HG03469 (cell line): ENCODE measurements around the gene TEAD1.

Source experiments
- ATAC-seq: cut with Tn5 transposase; IDR thresholded peaks from one replicate; pipeline ENCODE4 v1.9.1; 2021; ENCODE audit warnings: mild to moderate bottlenecking, moderate library complexity, moderate number of reproducible peaks; ENCODE audit not compliant: unreplicated experiment

TEAD1 gene

GRCh38 chr11:12664385-12664784 lies 9.8 kb upstream of the TEAD1 start:
- ATAC-seq: no peak

DNA sequence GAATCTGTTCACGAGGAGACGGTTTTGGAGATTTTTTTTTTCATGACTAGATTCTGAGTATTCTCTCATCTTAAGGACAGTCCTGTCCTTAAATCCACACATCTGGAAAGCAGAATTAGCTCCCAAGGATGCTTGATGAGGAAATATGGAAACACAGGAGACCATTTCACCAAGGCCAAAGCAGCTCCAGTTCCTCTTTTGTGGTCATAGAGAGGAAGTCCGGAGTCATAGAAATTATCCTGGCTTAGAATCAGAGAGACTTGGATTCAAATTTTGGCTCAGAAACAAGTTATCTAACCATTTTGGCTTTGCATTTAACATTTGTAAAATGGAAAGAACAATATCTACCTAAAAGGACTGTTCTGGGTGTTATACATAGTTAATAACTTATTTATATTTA lies 7.3 kb upstream of the TEAD1 start:
- ATAC-seq: no peak

DNA sequence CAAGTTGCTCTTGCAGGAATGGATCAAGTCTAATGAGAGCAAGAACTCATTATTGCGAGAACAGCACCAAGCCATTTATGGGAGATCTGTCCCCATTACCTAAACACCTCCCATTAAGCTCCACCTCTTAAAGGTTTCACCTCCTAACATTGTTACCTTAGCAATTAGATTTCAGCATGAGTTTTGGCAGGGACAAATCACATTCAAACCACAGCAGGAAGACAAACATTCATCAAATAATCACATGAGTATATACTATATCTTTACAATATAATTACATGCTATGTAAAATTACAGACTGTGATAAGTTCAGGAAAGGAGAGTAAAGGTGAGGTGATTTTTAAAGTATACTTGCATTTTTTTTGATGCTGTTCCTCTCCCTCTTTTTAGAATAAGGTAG lies 6.6 kb upstream of the TEAD1 start:
- no peak for ATAC-seq

- ATAC-seq: no peak
Observed at GRCh38 chr11:12668166-12668565, 6.1 kb upstream of the TEAD1 start.

DNA sequence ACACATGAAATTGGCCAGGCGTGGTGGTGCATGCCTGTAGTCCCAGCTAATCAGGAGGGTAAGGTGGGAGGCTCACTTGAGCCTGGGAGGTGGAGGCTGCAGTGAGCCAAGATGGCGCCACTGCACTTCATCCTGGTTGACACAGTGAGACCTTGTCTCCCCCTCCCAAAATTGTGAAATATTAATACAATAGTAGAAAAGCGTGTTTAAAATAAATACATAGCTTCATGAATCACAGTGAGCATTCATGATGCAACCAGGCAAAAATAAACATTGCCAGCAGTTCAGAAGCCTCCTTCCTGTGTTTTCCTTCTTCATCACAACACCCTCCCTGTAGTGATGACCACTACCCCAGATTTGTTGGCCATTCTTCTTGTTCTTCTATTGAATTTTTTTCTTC lies 4.3 kb upstream of the TEAD1 start:
- no peak for ATAC-seq

GRCh38 chr11:12671370-12671769 lies 2.9 kb upstream of the TEAD1 start:
- no peak for ATAC-seq

- ATAC-seq: no peak
Observed at GRCh38 chr11:12673601-12673923, 659 bp upstream of the TEAD1 start.

GRCh38 chr11:12674571-12674935 lies 332 bp downstream of the TEAD1 start:
- no peak for ATAC-seq

DNA sequence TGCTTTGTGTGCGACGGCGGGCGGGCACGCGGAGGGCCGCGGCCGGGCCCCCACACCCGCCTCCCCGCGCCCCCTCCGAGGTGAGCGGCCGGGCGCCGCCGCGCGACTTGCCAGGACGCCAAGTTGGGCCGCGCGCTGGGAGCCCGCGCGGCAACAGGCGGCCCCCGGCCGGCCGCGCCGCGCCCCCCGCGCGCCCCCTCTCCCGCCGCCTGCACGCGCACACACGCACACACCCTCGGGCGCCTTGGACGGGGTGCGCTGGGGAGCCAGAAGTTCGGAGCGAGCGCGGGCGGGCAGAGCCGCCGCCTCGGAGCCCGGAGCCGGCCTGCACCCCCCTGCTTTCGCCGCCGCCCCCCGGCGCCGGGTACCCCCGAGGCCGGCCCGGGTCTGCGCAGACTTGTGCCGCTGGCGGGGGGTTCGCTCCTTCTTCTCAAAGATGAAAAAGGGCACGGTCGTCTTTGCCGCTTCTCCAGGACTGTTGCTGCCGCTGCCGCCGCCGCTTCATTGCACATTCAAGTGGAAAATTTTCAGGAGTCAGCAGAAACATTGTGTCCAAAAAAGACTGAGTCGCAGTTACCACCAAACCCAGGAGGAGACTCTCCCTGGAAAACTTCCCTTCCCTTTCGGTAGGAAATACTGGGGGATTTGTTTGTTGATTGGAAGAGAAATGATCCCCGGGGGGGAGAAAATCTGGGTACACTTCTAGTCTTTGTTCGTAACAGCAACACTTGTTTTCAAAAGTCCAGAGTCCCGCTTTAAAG lies 895 bp downstream of the TEAD1 start:
- no peak for ATAC-seq

DNA sequence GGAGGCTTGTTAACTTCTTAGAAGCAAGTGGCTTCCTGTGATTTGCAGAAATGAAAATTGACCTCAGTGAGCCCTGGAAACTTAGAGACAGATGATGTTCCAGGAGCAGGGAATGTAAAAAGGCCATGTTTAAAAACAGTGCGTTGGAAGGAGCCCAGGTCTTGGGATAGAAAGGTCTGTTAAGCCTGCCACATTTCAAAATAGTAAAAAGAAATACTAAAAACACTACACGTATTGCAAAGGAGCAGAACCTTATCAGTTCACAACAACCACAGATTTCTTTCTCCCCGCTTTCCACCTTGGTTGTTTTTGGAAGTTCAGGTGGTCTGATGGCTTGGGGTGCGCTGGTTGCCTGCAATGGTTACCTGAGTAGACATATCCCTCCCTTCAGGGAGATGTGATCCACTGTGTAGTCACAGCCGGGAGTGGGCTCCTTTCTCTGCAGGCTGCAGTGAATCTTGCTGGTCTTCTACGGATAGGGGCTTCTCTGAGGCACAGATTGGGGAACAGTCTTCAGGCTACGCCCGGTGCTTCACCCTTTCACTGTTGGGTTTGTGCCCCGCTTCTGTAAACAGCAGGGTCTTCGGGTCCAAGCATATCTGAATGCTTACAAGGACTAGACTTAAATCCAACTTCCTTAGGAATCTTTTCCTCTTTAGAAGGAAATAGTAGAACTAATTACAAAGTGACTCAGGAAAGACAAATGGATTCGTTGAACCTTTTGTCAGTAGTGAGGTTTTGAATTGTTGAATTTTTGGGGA lies 1.9 kb downstream of the TEAD1 start:
- no peak for ATAC-seq

DNA sequence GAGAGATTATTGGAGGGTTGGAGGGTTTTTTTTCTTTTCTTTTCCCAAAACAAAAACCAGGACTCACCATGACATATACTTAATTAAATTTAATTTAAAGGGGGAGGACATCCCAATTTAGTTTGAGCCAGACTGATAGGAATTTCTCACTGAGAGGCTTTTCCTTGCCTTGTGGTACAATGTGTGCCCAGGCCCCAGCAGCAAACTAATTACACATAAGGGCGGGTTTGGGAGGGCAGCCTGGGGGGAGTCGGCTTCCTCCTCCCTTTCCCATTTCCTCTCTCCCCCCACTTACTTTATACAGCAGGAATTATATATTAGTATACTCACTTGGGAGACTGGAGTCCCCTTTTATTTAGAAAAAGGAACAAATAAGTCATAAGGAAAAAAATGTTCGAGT lies 2.9 kb downstream of the TEAD1 start:
- ATAC-seq: no peak

GRCh38 chr11:12678092-12678491 lies 3.9 kb downstream of the TEAD1 start:
- ATAC-seq: no peak

- no peak for ATAC-seq
Observed at GRCh38 chr11:12678991-12679390, 4.8 kb downstream of the TEAD1 start.

- ATAC-seq: no peak
Observed at GRCh38 chr11:12679471-12679870, 5.2 kb downstream of the TEAD1 start.

GRCh38 chr11:12680246-12680939 lies 6.2 kb downstream of the TEAD1 start:
- ATAC-seq: no peak

DNA sequence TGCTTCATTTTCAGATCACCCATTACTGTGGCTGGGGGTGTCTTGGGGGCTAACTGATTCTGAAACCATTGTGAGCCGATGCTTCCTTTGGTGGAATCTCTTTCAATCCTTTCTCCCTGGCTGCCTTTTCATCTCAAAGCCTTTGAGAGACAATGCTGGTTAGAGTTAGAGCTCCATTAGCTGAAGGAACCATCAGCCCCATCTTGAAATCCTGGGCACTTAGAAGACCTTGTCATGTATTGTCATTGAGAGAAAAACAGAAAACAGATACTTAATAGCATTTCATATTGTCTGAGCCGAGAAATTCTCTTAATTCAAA lies 6.7 kb downstream of the TEAD1 start:
- no peak for ATAC-seq

DNA sequence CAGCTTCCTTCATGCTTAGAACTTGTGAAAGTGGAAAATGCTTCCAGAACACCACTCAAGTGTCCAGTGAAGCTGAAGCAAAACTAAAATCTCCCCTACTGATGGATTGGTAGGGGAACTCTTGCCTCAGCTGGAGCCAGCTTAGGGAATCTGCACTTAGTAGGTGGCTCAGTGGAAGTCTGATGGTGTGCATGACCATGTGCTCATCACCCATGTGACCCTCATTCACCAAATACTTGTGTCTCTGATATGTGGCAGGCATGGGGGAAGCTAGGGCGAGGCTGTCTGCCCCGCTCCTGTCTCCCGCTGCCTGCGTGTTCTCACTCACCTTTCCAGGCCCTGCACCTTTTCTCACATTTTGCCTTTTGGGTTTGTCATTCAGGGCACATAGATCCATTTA lies 7.2 kb downstream of the TEAD1 start:
- no peak for ATAC-seq

- ATAC-seq: no peak
Observed at GRCh38 chr11:12682288-12682687, 8.1 kb downstream of the TEAD1 start.

DNA sequence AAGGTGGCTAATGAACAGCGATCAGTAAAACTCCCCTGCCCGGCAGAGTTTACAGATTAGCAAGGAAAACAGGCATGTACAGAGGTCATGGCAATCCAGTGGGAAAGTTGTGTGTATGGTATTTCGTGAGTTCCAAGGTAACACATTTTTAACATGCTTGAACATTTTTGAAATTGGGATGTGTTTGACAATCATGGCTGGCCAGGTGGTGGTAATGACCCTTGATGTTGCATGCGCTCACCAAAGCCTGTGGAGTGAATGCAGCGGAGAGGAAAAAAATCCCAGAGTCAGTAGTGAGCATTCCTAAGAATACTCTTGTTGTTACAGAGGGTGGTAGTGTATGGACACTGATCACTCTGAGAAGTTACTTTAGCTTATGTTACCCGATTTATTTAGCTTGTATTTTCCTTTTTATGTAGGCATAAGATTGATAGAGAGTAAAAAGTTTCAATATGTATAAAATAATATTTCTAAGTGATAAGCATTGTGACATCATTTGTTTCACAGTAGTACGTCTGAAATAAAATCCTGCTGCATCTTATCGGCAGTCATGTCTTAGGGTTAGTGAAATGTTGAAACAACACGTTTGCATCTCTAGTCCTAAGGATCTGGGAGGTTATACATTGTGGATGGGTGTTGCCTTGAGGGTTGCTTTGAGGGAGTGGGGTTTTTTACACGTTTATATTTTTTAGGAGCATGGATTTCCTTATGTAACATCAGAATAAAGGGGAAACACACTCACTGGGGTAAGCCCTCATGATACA lies 8.7 kb downstream of the TEAD1 start:
- no peak for ATAC-seq

- no peak for ATAC-seq
Observed at GRCh38 chr11:12683874-12684273, 9.7 kb downstream of the TEAD1 start.

DNA sequence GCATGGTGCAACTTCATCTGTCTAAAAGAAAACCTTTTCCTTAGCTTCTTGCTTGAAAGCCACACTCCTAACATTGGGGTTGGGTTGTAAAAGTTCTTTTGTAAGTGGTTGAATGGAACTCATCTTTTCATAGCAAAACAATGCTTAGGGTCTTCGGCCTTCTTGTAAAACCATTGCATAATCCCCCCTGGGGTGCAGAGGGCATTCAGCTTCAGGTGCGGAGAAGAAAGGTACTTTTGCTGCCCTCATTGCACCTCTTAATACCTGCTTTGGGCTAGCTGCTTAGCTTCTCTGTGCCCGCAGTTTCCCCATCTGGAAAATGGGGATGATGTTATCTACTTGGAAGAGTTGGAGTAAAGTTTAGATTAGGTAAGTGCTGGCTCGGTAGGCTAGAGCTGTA lies 10.1 kb downstream of the TEAD1 start:
- no peak for ATAC-seq

GRCh38 chr11:12684816-12685215 lies 10.6 kb downstream of the TEAD1 start:
- no peak for ATAC-seq
